Measurements from ENCODE around the gene CHKA. TPM values are rescaled to one million over a fixed set of nuclear protein-coding genes. Genes with fewer than 3 reads are reported as not detected.

Gene CHKA
- total and polyA plus RNA-seq, 8 donors: 17.4 to 110 (median 31.6) TPM

GRCh38 chr11:68030318-68031143 is 90.7 kb downstream of the CHKA start, which contains the start of gene NDUFS8:
TSS of gene NDUFS8 (plus strand) at chr11:68030681. CDS start at chr11:68032152, 1,471 bp downstream.
- no peak for TF ChIP-seq CTCF (IDR thresholded peaks at IDR 0.05)
- no peaks in the 10 kb centered on the region for H3K27me3 ChIP-seq
- no peaks in the 10 kb centered on the region for H3K9me3 ChIP-seq
- intact Hi-C loops (cut with DNase I): no loop called here
- peaks cover 0 to 4% (median 0%) of the 10 kb centered on the region in 3 donors for H3K36me3 ChIP-seq
- DNase-seq (peak; percentile 89 to 96 (median 96)), ATAC-seq (peak; percentile 93 to 97 (median 94)), FAIRE-seq (peak; percentile 98)
- WGBS, 2 donors: 0% methylated on average over 56 of the region's 56 CpGs
- peak within 1 kb of the TSS; percentile 45 to 82 (median 71) for H3K4me3 ChIP-seq
- H3K27ac ChIP-seq: peak within 1 kb of the TSS; percentile 50 to 79 (median 70)
- peaks cover 0 to 18% (median 9%) of the 10 kb centered on the region in 3 donors for H3K4me1 ChIP-seq

GRCh38 chr11:68028802-68029545 is 92.2 kb downstream of the CHKA start:
- no peaks in the 10 kb centered on the region for H3K9me3 ChIP-seq
- 82 to 94% methylated on average over 12 of the region's 12 CpGs for WGBS, 2 donors
- no peak for FAIRE-seq
- no peak overlapping the region for H3K27ac ChIP-seq
- ATAC-seq: no peak
- H3K4me1 ChIP-seq: peaks cover 0 to 18% (median 9%) of the 10 kb centered on the region in 3 donors
- DNase-seq: no peak
- intact Hi-C loops (cut with DNase I): no loop called here
- H3K4me3 ChIP-seq: no peak overlapping the region
- no peak for TF ChIP-seq CTCF (IDR thresholded peaks at IDR 0.05)
- peaks cover 0 to 4% (median 0%) of the 10 kb centered on the region in 3 donors for H3K36me3 ChIP-seq
- no peaks in the 10 kb centered on the region for H3K27me3 ChIP-seq

GRCh38 chr11:68027667-68028066 is 93.5 kb downstream of the CHKA start:
- Histone ChIP-seq H3K27ac (no peak overlapping the region), H3K36me3 (no peaks in the 10 kb centered on the region), H3K27me3 (no peaks in the 10 kb centered on the region), H3K4me3 (no peak overlapping the region), H3K9me3 (no peaks in the 10 kb centered on the region), H3K4me1 (peaks cover 0 to 9% (median 9%) of the 10 kb centered on the region in 3 donors)
- no peak for TF ChIP-seq CTCF (IDR thresholded peaks at IDR 0.05)
- no peak for FAIRE-seq
- 95 to 97% methylated on average over 21 of the region's 21 CpGs for WGBS, 2 donors
- intact Hi-C loops (cut with DNase I): no loop called here
- no peak for DNase-seq
- ATAC-seq: no peak

- FAIRE-seq (no peak), ATAC-seq (no peak), DNase-seq (peak in 1 of 6 donors; percentile 65)
- H3K27ac ChIP-seq: no peak overlapping the region
- no peaks in the 10 kb centered on the region for H3K9me3 ChIP-seq
- WGBS, 2 donors: 85 to 92% methylated on average over 15 to 18 of the region's 18 CpGs
- intact Hi-C loops (cut with DNase I): no loop called here
- H3K27me3 ChIP-seq: no peaks in the 10 kb centered on the region
- peaks cover 0 to 8% (median 4%) of the 10 kb centered on the region in 3 donors for H3K4me1 ChIP-seq
- H3K4me3 ChIP-seq: no peak overlapping the region
- no peak for TF ChIP-seq CTCF (IDR thresholded peaks at IDR 0.05)
- H3K36me3 ChIP-seq: no peaks in the 10 kb centered on the region
Observed at GRCh38 chr11:68026391-68027105, 94.6 kb downstream of the CHKA start.
